GM19438 (cell line): ENCODE measurements around the gene HELZ.
"Not testable (repeated sequence)": the region's sequence is repeated elsewhere in the genome, so short reads cannot be mapped to it uniquely, and the experiment has no call there.

Experiments used
- ATAC-seq: cut with Tn5 transposase; IDR thresholded peaks from one replicate; pipeline ENCODE4 v1.9.1; 2021; ENCODE audit warnings: low read depth; ENCODE audit not compliant: unreplicated experiment

HELZ gene

GRCh38 chr17:67126543-67126942 lies 118.5 kb downstream of the HELZ start:
- not testable (repeated sequence) for ATAC-seq

- no peak for ATAC-seq
Observed at GRCh38 chr17:67125924-67126323, 119.1 kb downstream of the HELZ start.

- ATAC-seq = no peak
Observed at GRCh38 chr17:67125417-67125816, 119.6 kb downstream of the HELZ start.

- ATAC-seq = no peak
Observed at GRCh38 chr17:67124450-67125148, 120.4 kb downstream of the HELZ start.

GRCh38 chr17:67123699-67124098 lies 121.3 kb downstream of the HELZ start:
- ATAC-seq = no peak

- no peak for ATAC-seq
Observed at GRCh38 chr17:67121316-67121891, 123.6 kb downstream of the HELZ start.

- no peak for ATAC-seq
Observed at GRCh38 chr17:67119102-67119501, 125.9 kb downstream of the HELZ start.

GRCh38 chr17:67116045-67116575 lies 128.9 kb downstream of the HELZ start:
- no peak for ATAC-seq

- ATAC-seq = no peak
Observed at GRCh38 chr17:67115401-67115800, 129.6 kb downstream of the HELZ start.

- ATAC-seq = no peak
Observed at GRCh38 chr17:67113486-67113885, 131.5 kb downstream of the HELZ start.

- no peak for ATAC-seq
Observed at GRCh38 chr17:67111808-67112207, 133.2 kb downstream of the HELZ start.

- no peak for ATAC-seq
Observed at GRCh38 chr17:67111327-67111726, 133.7 kb downstream of the HELZ start.

GRCh38 chr17:67110619-67111018 lies 134.4 kb downstream of the HELZ start:
- no peak for ATAC-seq

GRCh38 chr17:67109111-67109510 lies 135.9 kb downstream of the HELZ start:
- ATAC-seq = no peak

GRCh38 chr17:67107811-67108775 lies 136.9 kb downstream of the HELZ start:
- no peak for ATAC-seq

- ATAC-seq = no peak
Observed at GRCh38 chr17:67107171-67107570, 137.8 kb downstream of the HELZ start.

GRCh38 chr17:67105213-67105612 lies 139.8 kb downstream of the HELZ start:
- ATAC-seq = no peak

- not testable (repeated sequence) for ATAC-seq
Observed at GRCh38 chr17:67104641-67105040, 140.4 kb downstream of the HELZ start.

GRCh38 chr17:67098006-67098405 lies 147.0 kb downstream of the HELZ start:
- ATAC-seq = no peak

GRCh38 chr17:67096609-67097008 lies 148.4 kb downstream of the HELZ start:
- ATAC-seq = no peak

GRCh38 chr17:67095803-67096202 lies 149.2 kb downstream of the HELZ start:
- ATAC-seq = no peak
